Activated naive CD4-positive, alpha-beta T cell treated with anti-CD3 and anti-CD28 coated beads, Interleukin-2, amount 50 U/mL, for 24 hours (primary cell): ENCODE measurements around the gene PTAR1.

Experiments
- H3K27ac Mint-ChIP-seq: one replicate; pipeline ENCODE4 v1.8.0; 2021; ENCODE audit warnings: mild to moderate bottlenecking, mixed read lengths
- H3K27me3 Mint-ChIP-seq: one replicate; pipeline ENCODE4 v1.8.0; 2021; ENCODE audit warnings: mixed read lengths
- H3K36me3 Mint-ChIP-seq: one replicate; pipeline ENCODE4 v1.8.0; 2021; ENCODE audit warnings: mixed read lengths
- H3K4me1 Mint-ChIP-seq: one replicate; pipeline ENCODE4 v1.8.0; 2021; ENCODE audit warnings: mixed read lengths
- H3K4me3 Mint-ChIP-seq: one replicate; pipeline ENCODE4 v1.8.0; 2021; ENCODE audit warnings: mild to moderate bottlenecking, mixed read lengths
- H3K9me3 Mint-ChIP-seq: one replicate; pipeline ENCODE4 v1.8.0; 2021; ENCODE audit warnings: mixed read lengths

Gene PTAR1

DNA sequence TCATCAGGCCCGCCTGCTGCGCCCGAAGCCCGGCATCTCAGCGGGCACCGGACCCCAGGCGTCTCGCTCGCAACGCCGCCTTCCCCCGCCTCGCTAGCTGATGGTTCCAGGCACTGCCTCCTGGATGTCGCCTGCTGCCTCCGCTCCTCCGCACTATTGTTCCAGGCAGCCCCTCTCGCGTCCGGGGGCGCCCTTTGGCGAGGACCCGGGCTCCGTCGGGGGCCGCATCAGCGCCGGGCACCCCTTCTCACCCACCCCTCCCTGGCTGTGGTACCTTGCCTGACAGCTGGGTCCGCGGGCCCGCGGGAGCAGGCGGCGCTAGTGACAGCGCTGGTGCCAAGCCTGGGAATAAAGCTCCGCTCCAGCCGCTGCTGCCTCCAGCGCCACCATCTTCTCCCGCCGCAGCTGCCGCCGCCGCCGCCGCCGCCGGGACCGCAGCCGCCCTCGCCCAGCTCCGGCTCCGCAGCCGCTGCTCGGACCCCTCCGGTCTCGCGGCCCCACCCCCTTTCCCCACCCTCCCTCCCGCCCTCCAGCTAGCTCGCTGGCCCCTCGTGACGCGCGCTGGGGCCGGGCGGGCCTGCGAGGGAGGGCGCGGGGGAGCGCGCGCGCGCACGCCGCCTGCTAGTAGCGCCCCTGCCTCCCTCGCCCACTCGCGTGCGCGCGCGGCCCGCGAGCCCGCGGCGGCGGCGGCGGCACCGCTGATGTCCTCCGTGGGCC lies 87.8 kb downstream of the PTAR1 start, which contains the start of gene APBA1:
APBA1 (minus strand) TSS at position 493 of the 717 bp plus-strand sequence.
- H3K36me3 Mint-ChIP-seq = no peaks in the 10 kb centered on the region
- H3K9me3 Mint-ChIP-seq = no peaks in the 10 kb centered on the region
- peak within 1 kb of the TSS; percentile 86 for H3K4me3 Mint-ChIP-seq
- H3K27ac Mint-ChIP-seq = no peak within 1 kb of the TSS
- H3K4me1 Mint-ChIP-seq = peaks cover 30% of the 10 kb centered on the region
- H3K27me3 Mint-ChIP-seq = peaks cover 5% of the 10 kb centered on the region

DNA sequence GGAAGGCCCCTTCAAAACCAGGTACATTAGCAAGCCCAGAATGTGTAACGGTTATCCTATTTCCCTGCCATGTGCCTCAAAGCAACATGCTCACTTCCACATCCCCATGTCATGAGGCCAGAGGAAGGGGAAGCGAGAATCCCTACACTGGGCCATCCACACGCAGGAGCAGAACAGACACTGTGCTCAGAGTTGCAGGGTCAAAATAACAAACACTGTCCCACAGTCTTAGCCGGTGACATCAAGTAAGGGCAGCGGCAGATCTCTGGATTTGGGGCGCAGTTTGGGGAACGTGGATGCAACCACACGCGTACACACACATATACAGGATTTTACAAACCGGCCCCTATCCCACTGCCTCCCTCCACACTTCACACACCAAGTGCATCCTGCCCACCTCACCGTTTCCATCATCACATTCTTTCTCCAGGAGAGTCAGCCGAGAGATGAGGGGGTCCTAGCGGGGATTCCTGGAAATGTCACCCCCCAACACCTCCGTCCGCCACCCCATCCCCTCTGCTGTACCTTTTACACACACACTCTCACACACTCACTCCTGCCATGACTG lies 88.4 kb downstream of the PTAR1 start:
- Mint-ChIP-seq H3K4me1 (peaks cover 30% of the 10 kb centered on the region), H3K27ac (no peak overlapping the region), H3K9me3 (no peaks in the 10 kb centered on the region), H3K27me3 (peaks cover 5% of the 10 kb centered on the region), H3K36me3 (no peaks in the 10 kb centered on the region), H3K4me3 (peak overlapping the region; percentile 62)

DNA sequence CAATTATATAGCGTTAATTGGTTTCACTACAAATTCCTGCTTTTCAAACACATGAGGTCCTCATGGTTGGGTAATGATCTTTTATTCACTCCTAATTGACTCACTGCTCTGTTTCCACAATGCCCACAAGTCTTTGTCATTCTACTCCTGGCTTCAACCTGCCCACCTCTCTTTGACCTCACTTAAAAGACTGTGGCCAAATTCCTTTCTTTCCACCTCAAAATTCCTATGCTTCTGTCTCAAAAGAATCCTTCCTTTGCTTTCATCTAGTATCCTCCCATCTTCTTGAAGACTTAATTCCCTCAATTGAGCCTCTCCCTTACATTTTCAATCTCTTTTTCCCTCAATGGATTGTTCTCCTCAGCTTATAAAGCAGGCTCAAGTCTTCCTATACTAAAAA lies 92.5 kb downstream of the PTAR1 start:
- H3K27ac Mint-ChIP-seq = no peak overlapping the region
- no peak overlapping the region for H3K4me3 Mint-ChIP-seq
- peaks cover 5% of the 10 kb centered on the region for H3K27me3 Mint-ChIP-seq
- H3K36me3 Mint-ChIP-seq = no peaks in the 10 kb centered on the region
- H3K9me3 Mint-ChIP-seq = no peaks in the 10 kb centered on the region
- peaks cover 8% of the 10 kb centered on the region for H3K4me1 Mint-ChIP-seq

DNA sequence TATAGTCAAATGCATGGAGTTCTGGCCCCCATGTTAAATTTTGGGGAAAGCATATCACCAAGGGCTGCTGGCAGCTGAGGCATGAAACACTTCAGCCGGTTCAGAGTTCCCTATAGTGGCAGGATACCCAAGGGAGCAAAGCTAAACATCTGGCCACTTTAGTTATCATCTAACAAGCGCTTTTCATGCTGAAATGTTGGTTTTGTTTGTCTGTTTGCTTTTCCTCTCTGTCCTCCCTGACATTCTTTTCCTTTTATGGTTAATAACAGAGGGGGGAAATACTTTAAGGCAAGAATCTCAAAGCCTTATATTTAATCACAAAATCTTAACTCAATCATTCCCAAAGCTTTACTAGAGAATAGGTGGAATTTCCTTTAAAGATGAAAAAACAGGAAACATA lies 99.5 kb downstream of the PTAR1 start:
- no peak overlapping the region for H3K27ac Mint-ChIP-seq
- no peaks in the 10 kb centered on the region for H3K9me3 Mint-ChIP-seq
- no peaks in the 10 kb centered on the region for H3K4me1 Mint-ChIP-seq
- H3K27me3 Mint-ChIP-seq = no peaks in the 10 kb centered on the region
- H3K36me3 Mint-ChIP-seq = peaks cover 1% of the 10 kb centered on the region
- H3K4me3 Mint-ChIP-seq = no peak overlapping the region
